GM12891 (cell line): Measurements from ENCODE around the gene EPHA10.

ENCODE experiments used
- PAX5 ChIP-seq: IDR thresholded peaks from 2 replicates; pipeline ENCODE4 v1.6.1; 2011; ENCODE audit warnings: low read length, moderate library complexity, mild to moderate bottlenecking; ENCODE audit not compliant: insufficient read depth, severe bottlenecking
- POLR2A ChIP-seq: IDR thresholded peaks from 2 replicates; pipeline ENCODE4 v1.6.1; 2011; ENCODE audit warnings: low read depth, low read length, control low read depth
- POLR2AphosphoS5 ChIP-seq: IDR thresholded peaks from 2 replicates; pipeline ENCODE4 v1.6.1; 2011; ENCODE audit warnings: low read depth, low read length, control low read depth
- SPI1 ChIP-seq: IDR thresholded peaks from 2 replicates; pipeline ENCODE4 v1.6.1; 2011; ENCODE audit warnings: low read depth, low read length, control low read depth
- TAF1 ChIP-seq: IDR thresholded peaks from 2 replicates; pipeline ENCODE4 v1.6.1; 2011; ENCODE audit warnings: low read depth, low read length, control low read depth

GRCh38 chr1:37809942-37810341, 45.0 kb upstream of the EPHA10 start:
- TF ChIP-seq POLR2A (no peak), TAF1 (no peak), SPI1 (no peak), POLR2AphosphoS5 (no peak), PAX5 (no peak)
